Myocyte (in vitro differentiated cells): ENCODE data around the gene ST6GALNAC4. TPM values are rescaled to one million over a fixed set of nuclear protein-coding genes. Genes with fewer than 3 reads are reported as not detected.

Source experiments
- DNase-seq: peaks from one replicate; pipeline ENCODE4 v3.0.0-alpha.2; 2012; ENCODE audit warnings: low read depth
- total RNA-seq: library from RNA; depleted of rRNA; stranded (reverse); fragments of >200 nt; gene quantifications from 2 replicates; pipeline ENCODE4 v1.2.3, GENCODE V29; 2014

Gene ST6GALNAC4
- total RNA-seq, 1 donor from 2014 or later, result 114 TPM

DNA sequence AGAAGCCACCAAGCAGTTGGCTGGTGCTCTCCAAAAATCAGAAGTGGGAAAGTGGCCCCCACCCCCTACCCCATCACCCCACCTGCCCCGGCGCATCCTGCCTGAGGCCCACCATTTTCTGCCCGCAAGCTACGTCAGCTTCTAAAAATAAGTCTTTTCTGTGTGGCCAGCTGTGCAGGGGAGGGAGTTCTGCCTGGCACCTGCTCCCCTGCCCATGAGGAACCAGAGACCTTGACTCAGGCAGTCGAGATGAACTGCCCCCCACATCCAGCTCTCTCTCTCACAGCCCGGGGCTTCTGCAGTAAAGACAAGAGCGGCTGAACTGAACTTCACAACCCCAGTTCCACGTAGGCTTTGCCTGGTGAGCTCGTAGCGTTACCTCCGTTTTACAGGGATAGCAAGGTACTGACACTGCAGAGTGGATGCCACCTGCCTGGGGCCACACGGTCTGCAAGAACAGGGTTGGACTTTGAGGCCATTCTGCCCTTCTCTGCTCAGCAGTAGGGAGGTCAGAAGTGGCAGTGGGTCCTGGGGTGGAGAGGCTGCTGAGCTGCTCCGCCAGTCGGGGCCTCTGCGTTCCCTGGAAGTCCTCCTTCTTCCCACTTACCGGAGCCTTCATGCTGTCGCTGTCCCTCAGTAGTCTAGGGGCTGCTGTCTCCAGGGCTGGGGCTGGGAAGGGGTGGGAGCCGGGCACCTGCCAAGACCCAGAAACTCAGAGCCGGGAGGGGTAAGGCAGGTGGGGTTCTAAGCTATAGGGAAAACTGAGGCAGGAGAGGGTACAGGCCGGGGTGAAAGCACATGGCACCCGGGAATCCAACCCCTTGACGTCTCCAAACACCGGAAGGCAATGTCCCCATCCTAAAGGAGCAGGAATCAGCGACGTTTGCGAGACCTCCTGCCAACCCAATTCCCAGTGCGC, 781 bp downstream of the ST6GALNAC4 start:
- DNase-seq, result peak; percentile 91

DNA sequence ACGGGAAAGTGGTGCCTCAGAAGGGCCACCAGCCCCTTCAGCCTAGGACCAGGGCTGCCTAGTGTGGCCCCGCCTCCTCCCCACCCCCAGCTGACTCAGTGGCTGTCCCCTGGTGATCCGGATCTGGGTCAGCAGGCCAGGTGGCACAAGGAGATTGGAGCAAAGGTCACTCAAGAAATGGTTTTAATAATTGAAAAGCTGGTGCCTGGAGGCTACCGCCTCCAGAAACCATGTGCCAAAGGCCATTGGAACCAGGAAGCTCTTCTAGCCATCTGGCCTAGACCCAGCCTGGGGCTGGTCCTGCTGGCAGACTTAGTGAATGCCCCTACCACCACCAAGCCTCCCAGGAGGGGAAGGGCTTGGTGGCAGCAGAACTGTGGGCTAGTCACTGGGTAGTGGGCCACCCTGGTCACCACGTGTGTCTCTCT, 1.5 kb downstream of the ST6GALNAC4 start:
- DNase-seq, result no peak

DNA sequence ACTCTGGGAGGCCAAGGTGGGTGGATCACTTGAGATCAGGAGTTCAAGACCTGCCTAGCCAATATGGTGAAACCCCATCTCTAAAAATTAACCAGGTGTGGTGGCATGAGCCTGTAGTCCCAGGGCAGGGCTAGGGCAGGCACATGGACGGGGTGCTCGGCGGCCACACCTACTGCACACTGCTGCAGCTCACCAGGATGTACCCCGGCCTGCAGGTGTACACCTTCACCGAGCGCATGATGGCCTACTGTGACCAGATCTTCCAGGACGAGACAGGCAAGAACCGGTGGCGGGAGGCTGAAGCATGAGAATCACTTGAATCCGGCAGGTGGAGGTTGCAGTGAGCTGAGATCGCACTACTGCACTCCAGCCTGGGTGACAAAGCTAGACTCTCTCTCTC, 3.2 kb downstream of the ST6GALNAC4 start:
- DNase-seq, result no peak

DNA sequence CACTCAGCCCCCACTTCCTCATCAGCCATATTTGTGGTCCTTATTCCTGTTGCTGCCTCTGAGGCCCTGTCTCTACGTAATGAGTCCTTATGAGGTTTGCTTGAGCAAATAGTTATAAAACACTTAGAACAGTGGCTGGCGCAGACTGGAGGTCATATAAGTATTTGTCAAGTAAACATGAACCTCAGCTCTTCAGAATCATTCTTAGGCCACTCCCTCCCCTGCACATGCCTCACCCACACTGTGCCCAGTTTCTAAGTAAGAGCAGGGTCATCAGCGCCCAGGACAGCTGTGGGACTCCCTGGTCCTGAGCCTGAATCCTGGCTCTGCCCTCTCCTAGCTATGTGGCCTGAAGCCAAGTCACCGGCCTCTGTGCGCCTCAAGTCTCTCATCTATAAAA, 4.0 kb downstream of the ST6GALNAC4 start:
- DNase-seq, result no peak

DNA sequence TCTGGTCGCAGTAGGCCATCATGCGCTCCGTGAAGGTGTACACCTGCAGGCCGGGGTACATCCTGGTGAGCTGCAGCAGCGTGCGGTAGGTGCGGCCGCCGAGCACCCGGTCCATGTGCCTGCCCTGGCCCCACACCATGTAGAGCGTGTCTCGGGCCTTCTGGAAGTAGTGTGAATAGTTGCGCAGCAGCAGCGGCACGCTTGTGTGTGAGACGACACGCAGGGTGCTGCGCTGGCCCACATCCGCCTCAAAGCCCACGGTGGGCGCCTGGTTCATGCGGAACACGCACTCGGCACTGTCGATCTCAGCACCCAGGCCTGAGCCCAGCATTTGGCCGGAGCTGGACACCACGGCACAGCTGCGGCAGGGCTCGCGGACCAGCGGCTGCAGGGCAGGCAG, 4.5 kb downstream of the ST6GALNAC4 start:
- DNase-seq, result no peak

DNA sequence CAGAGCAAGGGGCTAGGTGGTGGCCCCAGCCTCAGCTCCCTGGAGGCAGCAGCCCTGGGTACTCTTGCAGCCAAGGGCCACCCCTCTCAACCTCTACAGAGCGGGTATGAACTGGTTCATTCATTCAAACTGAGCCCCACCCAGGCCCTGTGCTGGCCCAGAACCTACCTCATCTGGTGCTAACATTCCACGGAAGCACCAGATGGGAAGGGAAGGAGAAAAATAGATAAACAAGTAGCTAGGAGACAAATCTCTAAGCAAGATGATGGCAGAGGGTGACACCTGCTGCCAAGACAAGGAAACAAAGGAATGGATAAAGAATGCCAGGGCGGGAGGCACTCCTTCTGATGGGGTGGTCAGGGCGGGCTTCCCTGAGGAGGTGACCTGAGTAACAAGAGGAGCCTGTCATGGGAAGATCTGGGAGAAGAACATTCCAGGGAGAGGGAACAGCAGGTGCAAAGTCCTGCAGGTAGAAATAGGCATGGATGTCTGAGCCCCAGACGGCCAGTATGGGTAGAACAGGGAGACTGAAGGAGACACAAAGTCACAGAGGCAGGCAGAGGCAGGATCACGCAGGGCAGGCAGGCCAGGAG, 6.1 kb downstream of the ST6GALNAC4 start:
- DNase-seq, result peak; percentile 55

DNA sequence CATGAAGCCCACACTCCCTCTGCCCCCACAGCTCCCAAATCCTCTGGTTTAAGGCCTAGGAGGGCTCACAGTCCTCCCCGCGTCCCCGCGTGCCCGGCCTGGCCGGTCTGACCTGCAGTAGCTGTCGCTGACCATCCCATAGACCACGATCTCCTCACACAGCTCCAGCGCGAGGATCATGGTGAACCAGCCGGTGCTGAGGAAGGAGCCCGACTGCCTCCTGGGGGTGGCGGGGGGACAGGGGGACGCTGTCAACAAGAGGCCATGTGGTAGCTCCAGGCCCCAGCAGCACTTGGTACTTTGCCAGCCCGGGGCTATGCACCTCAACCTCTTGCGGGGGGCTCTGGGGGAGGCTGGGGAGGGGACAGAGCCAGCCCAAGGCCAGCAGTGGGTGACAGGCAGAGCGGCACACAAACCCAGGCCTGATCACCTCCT, 7.0 kb downstream of the ST6GALNAC4 start:
- no peak for DNase-seq

DNA sequence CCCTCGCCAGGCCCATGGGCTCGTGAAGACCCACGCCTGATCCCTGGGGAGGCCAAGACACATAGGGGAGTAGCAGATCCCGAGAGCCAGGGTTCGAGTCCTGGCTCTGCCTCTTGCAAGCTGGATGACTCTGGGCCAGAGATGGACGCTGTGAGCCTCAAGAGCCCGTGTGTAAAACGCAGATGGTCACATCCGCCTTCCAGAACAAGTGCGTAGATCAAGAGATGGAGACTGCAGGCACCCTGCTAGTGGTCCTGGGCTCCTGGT, 8.2 kb downstream of the ST6GALNAC4 start:
- DNase-seq, result no peak

DNA sequence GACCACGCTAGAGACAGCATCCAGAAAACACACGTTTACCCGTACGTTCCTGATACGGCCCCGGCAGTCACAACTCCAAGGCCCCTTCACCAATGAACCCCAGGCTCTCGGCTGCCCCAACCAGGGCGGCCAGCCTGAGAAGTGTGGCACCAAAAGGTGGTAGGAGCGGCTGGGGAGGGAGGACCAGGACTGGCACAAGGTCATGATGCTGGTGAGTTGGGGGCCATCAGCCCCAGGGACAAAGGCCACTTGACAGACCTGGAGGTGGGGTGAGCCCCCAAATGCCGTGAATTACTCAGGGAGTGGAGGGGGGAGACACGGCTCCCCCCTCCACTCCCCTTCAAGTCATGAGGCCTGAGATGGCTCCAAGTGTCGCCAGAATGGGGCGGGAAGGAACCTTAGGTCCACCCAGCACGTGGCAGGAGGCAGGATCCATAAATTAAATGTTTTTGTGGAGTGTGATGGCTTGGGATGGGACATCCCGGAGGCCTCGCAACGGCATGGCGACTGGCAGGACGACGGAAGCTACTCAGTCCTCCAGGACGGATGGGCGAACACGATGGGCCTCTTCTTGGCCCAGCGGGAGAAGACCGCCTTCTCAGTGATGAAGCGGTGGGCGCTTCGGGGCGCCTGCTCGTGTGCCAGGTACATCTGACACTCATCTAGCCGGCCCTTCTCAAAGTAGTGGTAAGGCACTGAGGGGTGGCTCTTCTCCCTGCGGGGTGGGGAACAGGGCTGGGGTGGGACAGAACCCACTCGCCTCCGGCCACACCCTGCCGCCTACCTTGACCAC, 8.8 kb downstream of the ST6GALNAC4 start:
- DNase-seq, result no peak

DNA sequence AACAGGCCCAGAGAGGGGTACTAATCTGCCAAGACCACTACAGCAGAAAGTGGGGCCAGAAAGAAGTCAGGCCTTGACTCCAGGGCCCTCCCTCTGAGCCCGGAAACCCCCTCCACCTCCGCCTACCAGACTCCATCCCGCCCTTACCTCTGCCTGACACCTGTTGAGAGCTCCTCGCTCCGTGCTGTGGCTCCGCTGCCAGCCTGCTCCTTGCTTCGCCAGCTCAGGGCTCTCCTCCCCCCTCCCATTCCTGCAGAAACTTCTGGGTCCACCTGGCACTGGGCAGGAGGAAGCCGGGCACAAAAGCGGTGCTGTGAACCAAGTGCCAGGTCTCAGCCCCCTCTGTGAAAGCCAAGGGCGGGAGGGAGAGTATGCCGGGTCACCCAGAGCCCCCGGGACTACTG, 11.1 kb downstream of the ST6GALNAC4 start:
- DNase-seq, result no peak

DNA sequence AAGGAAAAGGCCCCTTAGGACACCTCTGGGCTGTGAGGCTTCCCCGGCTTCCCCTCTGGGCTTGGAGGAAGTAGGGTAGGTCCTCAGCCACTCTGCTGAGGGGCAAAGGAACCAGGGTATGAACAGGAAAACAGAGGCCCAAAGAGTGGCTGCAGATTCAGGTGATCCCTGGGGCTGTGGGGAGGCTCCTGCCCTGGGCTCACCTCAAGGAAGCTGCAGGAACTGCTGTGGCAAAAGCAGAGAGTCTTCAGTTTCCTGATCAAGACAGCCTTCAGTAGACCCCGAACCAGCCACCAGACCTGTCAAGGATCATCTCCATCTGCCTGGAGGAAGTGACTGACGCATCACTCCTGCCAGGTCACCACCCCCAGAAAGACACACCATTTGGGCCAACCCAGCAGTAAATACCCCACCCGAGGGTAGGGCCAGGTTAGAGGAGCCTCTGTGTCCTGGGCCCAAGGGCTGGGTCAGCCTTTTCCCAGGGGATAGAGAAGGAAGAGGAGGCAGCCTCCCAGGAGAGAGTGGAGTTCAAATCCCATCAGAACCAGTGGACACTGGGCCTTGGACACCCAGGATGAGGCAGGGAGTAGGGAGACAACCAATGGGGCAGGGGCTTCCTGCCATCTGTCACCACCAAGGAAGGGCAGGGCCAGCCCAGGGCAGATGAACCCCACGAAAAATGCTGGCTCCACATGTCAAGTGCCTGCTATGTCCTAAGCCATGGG, 11.7 kb downstream of the ST6GALNAC4 start:
- no peak for DNase-seq

DNA sequence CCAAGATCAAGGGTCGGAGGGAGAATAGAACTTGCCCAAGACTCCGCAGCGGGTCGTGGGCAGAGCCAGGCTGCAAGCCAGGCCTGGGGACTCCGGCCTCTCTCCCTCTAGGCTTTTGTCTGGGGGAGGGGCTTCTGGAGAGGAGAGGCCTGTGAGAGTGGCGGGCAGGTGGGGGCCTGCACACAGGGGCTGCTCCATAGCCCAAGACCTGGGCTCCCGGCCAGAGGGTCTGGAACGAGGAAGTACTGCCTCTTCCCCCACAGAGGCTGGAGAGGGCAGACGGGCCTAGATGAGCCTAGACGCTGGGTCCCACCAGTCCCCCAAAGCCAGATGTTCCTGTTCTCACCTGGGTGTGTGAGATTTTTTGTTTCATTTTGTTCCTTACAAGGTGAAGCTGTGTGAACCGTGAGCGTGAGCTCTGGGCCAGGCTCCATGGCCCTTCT, 12.3 kb downstream of the ST6GALNAC4 start:
- no peak for DNase-seq

DNA sequence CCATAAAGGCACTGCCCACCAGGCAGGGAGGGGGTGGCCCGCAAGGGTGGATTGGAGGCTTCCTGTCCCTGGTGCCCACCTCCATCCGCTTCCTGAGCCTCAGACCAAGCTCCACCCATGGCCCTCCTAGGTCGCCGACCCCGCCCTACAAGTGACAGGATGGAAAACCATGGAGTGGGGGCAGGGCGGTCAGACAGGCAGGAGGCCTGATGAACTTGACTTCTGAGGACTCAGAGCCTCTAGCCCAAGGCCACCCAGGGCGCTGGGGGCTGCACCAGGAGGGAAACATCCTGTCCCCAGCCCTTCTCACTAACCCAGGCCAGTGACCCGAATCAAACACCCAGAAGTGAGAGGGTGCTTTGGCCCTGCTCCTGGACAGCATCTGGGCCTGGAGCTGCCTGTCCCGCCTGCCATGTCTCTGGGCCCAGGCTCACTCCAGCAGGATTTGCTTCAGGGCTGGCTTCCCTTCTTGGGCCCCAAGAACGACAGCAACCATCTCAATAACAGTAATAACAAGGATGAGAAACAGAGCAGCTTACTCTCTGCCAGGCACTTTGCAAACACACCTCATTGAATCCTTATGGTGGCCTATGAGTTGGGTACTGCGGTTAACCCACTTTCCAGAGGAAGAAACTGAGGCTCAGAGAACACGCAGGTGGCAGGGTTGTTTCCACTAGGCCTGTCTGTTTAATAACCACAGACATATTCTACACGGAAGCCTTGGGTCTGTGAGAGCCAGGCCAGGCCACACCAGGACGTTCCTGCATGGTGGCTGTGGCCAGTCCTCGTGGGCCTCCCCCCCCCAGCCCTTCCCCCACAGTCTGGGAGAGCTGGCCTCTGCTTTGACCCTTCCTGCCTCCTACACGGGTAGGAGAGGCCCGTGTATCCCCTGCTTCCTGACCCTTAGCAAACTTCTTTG, 13.0 kb downstream of the ST6GALNAC4 start:
- DNase-seq, result no peak

DNA sequence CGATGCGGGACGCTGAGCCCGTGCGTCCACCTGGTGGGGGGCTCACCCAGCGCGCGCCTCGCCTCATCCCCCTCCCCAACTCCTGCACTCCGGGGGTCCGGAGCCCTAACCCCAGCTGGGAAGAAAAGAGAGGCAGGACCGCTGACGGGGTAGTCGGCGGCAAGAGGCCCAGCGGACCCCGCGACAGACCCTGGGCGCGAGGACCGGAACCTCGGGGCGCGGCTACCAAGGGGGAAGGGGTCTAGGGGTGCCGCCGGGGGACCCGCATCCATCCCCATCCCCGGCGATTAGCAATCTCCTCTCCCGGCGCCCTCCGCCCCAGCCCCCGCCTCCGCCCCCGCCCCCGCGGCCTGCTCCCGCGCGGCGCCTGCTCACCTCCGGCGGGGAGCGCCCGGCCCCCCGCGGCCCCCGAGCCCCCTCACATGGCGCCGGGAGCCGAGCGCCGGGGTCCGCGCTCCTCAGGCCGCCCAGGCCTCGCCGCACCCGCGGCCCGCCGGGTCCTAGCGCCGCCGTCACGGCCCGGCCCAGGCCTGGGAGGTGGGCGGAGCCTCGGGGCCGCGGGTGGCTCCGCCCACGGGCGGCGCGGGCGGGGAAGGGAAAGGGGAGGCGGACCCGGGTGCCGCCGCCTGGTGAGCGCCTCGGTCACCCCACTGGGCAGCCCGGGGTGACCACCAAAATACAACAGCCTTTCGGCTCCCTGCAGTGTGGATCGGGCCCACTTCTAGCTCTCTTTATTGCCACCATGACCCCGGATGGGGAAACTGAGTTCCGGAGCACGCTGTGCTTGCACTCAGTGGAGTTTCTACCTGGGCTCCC, 17.5 kb downstream of the ST6GALNAC4 start, which contains the start of gene ST6GALNAC6:
Gene ST6GALNAC6, minus strand, starts transcription at position 476 of the 816 bp plus-strand sequence. CDS start 1,622 bp downstream, outside the sequence.
- peak; percentile 84 for DNase-seq

DNA sequence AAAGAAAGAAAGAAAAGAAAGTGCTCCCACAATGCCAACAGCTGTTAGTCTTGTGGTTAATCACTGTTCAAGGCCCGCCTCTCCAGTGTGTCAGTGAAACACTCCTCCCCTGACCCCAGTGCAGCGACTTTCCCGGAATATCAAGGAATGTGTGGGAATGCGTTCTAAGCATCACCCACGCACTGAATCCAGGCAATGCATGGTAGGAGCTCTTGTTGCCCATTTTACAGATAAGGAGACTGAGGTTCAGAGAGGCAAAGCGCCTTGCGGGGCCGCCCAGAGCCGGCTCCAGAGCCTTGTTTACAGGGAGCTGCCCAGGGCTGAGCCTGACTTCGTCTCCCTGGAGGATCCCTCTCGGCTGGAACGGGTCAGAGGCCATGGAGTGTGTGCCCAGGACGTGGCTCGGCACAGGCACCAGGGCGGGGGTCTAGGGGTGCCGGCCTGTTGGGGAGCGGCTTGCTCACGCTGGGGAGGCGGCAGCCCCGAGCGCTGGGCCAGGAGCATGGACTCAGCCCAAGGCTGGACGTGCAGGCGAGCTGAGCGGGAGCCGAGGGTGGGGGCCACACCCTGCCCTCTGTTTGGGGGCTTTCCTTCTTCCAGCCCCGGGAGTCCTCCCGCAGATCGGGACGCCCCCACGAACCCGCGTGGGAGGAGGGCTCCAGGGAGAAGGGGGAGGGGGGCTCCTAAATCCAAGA, 18.3 kb downstream of the ST6GALNAC4 start:
- peak; percentile 92 for DNase-seq

DNA sequence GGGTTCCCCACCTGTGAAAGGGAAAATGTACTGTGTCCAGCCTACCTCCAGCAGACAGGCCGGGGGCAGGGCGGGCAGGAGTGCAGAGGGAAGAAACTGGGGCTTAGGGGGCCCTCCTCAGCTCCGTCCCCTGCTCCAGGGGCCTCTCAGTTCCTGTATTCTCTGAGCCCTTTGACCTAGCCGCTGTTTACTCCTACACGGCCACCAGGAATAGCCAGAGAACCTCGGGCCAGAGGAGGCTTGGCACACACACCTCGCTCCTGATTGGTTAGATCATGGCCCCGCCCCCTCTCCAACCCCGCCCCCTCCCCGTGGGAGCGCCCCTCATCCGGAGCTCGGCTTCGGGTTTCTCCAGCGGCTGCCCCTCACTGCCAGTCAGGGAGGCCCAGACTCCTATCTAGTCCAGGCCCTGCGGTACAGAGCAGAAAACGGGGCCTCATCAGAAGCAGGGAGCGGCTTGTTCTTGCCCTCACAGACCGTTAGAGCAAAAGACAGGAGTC, 19.6 kb downstream of the ST6GALNAC4 start:
- DNase-seq, result peak; percentile 81

DNA sequence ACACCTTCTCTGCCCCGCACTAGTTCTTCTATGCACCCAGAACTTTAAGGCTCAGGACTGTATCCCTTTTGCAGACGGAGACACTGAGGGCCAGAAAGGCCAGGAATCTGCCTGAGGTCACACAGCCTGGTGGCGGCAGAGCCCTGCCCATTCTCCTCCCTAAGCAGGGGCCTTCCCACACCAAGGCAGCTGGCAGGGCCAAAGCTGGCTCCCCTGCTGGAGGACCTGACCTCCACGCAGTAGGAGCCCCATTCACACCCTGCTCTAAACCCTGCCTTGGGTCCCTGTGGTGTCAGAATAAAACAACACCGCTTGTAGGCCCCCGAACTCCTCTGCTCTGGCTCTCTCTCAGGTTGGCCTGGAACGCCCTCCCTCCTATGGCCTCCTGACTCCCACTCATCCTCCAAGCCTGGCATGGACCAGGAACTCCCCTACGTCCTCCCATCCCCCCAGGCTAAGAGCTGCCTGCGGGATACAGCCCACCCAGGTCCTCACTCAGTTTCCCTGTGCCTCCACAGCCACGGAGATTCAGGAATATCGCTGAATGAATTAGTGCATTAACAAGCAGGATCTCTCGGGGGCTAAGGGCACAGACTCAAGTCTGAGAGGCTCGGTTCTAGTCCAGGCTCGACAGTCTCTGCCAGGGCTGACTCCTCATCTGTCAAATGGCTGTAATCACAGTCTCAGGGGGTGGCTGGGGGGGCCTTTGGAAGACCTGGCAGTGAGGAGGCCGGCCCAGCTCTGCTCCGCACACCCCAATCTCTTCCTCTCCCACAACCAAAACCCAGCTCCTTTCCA, 20.2 kb downstream of the ST6GALNAC4 start:
- no peak for DNase-seq

DNA sequence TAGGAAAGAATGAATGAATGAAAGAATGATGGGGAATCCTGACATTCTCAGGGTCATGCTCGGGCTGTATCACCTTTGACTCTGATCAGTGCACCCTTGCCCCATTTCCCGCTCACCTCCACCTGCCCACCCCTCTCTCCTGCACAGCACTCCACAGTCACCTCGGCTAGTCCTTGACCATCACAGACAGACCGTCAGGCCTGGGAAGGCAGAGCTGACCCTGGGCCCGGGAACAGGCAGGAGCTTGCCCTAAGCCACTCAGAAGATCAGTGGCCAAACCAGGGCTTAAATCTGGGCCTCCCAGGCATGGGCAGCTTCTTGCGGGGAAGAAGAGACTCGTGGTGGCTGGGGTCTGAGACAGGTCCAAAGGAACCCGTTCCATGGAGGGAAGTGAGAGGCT, 21.0 kb downstream of the ST6GALNAC4 start:
- no peak for DNase-seq
